Effector memory CD8-positive, alpha-beta T cell (primary cell): ENCODE measurements around the gene FURIN.
"Not testable (repeated sequence)": the region's sequence is repeated elsewhere in the genome, so short reads cannot be mapped to it uniquely, and the experiment has no call there.

ENCODE experiments used
- ATAC-seq: fragments of 150-1000 bp; cut with Tn5 transposase; replicated peaks from 2 replicates; pipeline ENCODE4 v1.10.0; 2021; ENCODE audit warnings: mild to moderate bottlenecking, moderate library complexity
- DNase-seq, 3 experiments: peaks; one replicate each; pipeline ENCODE4 v3.0.0; 2021
- H3K27ac Mint-ChIP-seq, 2 donors: one replicate each; pipeline ENCODE4 v1.8.0; 2022; ENCODE audit warnings: mild to moderate bottlenecking in 2 of 2, mixed read lengths in 2 of 2, moderate library complexity in 2 of 2
- H3K27me3 Mint-ChIP-seq, 2 donors: one replicate each; pipeline ENCODE4 v1.8.0; 2022; ENCODE audit warnings: mixed read lengths in 2 of 2
- H3K36me3 Mint-ChIP-seq: one replicate; pipeline ENCODE4 v1.8.0; 2022; ENCODE audit warnings: mild to moderate bottlenecking, moderate library complexity, mixed read lengths; ENCODE audit not compliant: insufficient read depth
- H3K4me1 Mint-ChIP-seq, 2 donors: one replicate each; pipeline ENCODE4 v1.8.0; 2022; ENCODE audit warnings: low read depth in 2 of 2, mixed read lengths in 2 of 2
- H3K4me3 Mint-ChIP-seq, 2 donors: one replicate each; pipeline ENCODE4 v1.8.0; 2022; ENCODE audit warnings: mild to moderate bottlenecking in 2 of 2, mixed read lengths in 2 of 2, moderate library complexity in 2 of 2
- H3K9me3 Mint-ChIP-seq, 2 donors: one replicate each; pipeline ENCODE4 v1.8.0; 2022; ENCODE audit warnings: mixed read lengths in 2 of 2
- total RNA-seq, 9 experiments: gene quantifications; one replicate each; lab custom pipeline; 2026; lab: John Stamatoyannopoulos, UW

Gene FURIN
- 81.1 to 591 (median 222) reads per million in 9 experiments for total RNA-seq

- ATAC-seq (no peak), DNase-seq (no peak)
- H3K27me3 Mint-ChIP-seq: no peaks in the 10 kb centered on the region
- peak within 1 kb of the TSS; percentile 47 to 87 for H3K27ac Mint-ChIP-seq
- H3K36me3 Mint-ChIP-seq: peaks cover 27% of the 10 kb centered on the region
- no peak within 1 kb of the TSS for H3K4me3 Mint-ChIP-seq
- H3K9me3 Mint-ChIP-seq: no peaks in the 10 kb centered on the region
- peaks cover 26 to 28% of the 10 kb centered on the region in 2 donors for H3K4me1 Mint-ChIP-seq
Observed at GRCh38 chr15:90868261-90868689, at the start of gene FURIN. FURIN (plus strand) TSS chr15:90868588; CDS start chr15:90875741, 7,153 bp downstream.

GRCh38 chr15:90819390-90819789 lies 49.0 kb upstream of the FURIN start:
- Mint-ChIP-seq H3K4me3 (no peak overlapping the region), H3K9me3 (no peaks in the 10 kb centered on the region), H3K4me1 (peaks cover 10 to 30% of the 10 kb centered on the region in 2 donors), H3K27ac (peak overlapping the region; percentile 13 to 29), H3K36me3 (peaks cover 3% of the 10 kb centered on the region), H3K27me3 (no peaks in the 10 kb centered on the region)
- no peak for DNase-seq
- ATAC-seq: no peak

GRCh38 chr15:90819850-90820249 lies 48.5 kb upstream of the FURIN start:
- H3K27me3 Mint-ChIP-seq: no peaks in the 10 kb centered on the region
- H3K36me3 Mint-ChIP-seq: peaks cover 3% of the 10 kb centered on the region
- peaks cover 10 to 26% of the 10 kb centered on the region in 2 donors for H3K4me1 Mint-ChIP-seq
- H3K4me3 Mint-ChIP-seq: no peak overlapping the region
- H3K9me3 Mint-ChIP-seq: no peaks in the 10 kb centered on the region
- ATAC-seq (no peak), DNase-seq (no peak)
- peak overlapping the region; percentile 13 to 29 for H3K27ac Mint-ChIP-seq

- Mint-ChIP-seq H3K36me3 (peaks cover 3% of the 10 kb centered on the region), H3K9me3 (no peaks in the 10 kb centered on the region), H3K4me1 (peaks cover 4 to 24% of the 10 kb centered on the region in 2 donors), H3K27ac (peak overlapping the region in 1 of 2 donors; percentile 29), H3K27me3 (no peaks in the 10 kb centered on the region), H3K4me3 (no peak overlapping the region)
- no peak for DNase-seq
- ATAC-seq: no peak
Observed at GRCh38 chr15:90820481-90820880, 47.9 kb upstream of the FURIN start.

GRCh38 chr15:90822204-90822955 lies 46.0 kb upstream of the FURIN start:
- ATAC-seq (no peak), DNase-seq (no peak)
- Mint-ChIP-seq H3K27ac (no peak overlapping the region), H3K36me3 (no peaks in the 10 kb centered on the region), H3K4me1 (peaks cover 0 to 11% of the 10 kb centered on the region in 2 donors), H3K27me3 (no peaks in the 10 kb centered on the region), H3K9me3 (no peaks in the 10 kb centered on the region), H3K4me3 (no peak overlapping the region)

GRCh38 chr15:90823455-90823974 lies 44.9 kb upstream of the FURIN start:
- H3K4me1 Mint-ChIP-seq: peaks cover 0 to 6% of the 10 kb centered on the region in 2 donors
- no peak for DNase-seq
- H3K27me3 Mint-ChIP-seq: no peaks in the 10 kb centered on the region
- no peaks in the 10 kb centered on the region for H3K36me3 Mint-ChIP-seq
- no peak overlapping the region for H3K27ac Mint-ChIP-seq
- H3K9me3 Mint-ChIP-seq: no peaks in the 10 kb centered on the region
- ATAC-seq: no peak
- no peak overlapping the region for H3K4me3 Mint-ChIP-seq

- not testable (repeated sequence) for ATAC-seq, H3K36me3 Mint-ChIP-seq, H3K27ac Mint-ChIP-seq, H3K27me3 Mint-ChIP-seq, DNase-seq, H3K4me3 Mint-ChIP-seq, H3K9me3 Mint-ChIP-seq
- H3K4me1 Mint-ChIP-seq: peaks cover 0 to 14% of the 10 kb centered on the region in 2 donors
Observed at GRCh38 chr15:90825115-90825899, 43.1 kb upstream of the FURIN start.

- H3K4me3 Mint-ChIP-seq, H3K9me3 Mint-ChIP-seq, H3K36me3 Mint-ChIP-seq, H3K27me3 Mint-ChIP-seq, DNase-seq, H3K27ac Mint-ChIP-seq, ATAC-seq: not testable (repeated sequence)
- H3K4me1 Mint-ChIP-seq: peaks cover 0 to 14% of the 10 kb centered on the region in 2 donors
Observed at GRCh38 chr15:90826206-90826885, 42.0 kb upstream of the FURIN start.

GRCh38 chr15:90826886-90827435 lies 41.4 kb upstream of the FURIN start:
- ATAC-seq: no peak
- no peak overlapping the region for H3K27ac Mint-ChIP-seq

GRCh38 chr15:90828111-90828510 lies 40.3 kb upstream of the FURIN start:
- Mint-ChIP-seq H3K36me3 (peaks cover 5% of the 10 kb centered on the region), H3K27me3 (peaks cover 0 to 8% of the 10 kb centered on the region in 2 donors), H3K9me3 (no peaks in the 10 kb centered on the region), H3K27ac (no peak overlapping the region), H3K4me1 (peaks cover 0 to 14% of the 10 kb centered on the region in 2 donors), H3K4me3 (no peak overlapping the region)
- DNase-seq: no peak
- ATAC-seq: no peak

More at GRCh38 chr15:90826886-90827435, 41.4 kb upstream of the FURIN start:
- Mint-ChIP-seq H3K36me3 (peaks cover 5% of the 10 kb centered on the region), H3K27me3 (peaks cover 0 to 8% of the 10 kb centered on the region in 2 donors), H3K9me3 (no peaks in the 10 kb centered on the region), H3K4me1 (peaks cover 0 to 14% of the 10 kb centered on the region in 2 donors), H3K4me3 (no peak overlapping the region)
- DNase-seq: no peak

GRCh38 chr15:90829126-90829525 lies 39.3 kb upstream of the FURIN start:
- H3K9me3 Mint-ChIP-seq: no peaks in the 10 kb centered on the region
- H3K27ac Mint-ChIP-seq: peak overlapping the region; percentile 8 to 90
- no peak for ATAC-seq
- no peak overlapping the region for H3K4me3 Mint-ChIP-seq
- peaks cover 0 to 8% of the 10 kb centered on the region in 2 donors for H3K27me3 Mint-ChIP-seq
- H3K36me3 Mint-ChIP-seq: peaks cover 5% of the 10 kb centered on the region
- no peak for DNase-seq
- peaks cover 0 to 14% of the 10 kb centered on the region in 2 donors for H3K4me1 Mint-ChIP-seq

GRCh38 chr15:90829942-90830440 lies 38.4 kb upstream of the FURIN start:
- ATAC-seq: peak; percentile 88
- Mint-ChIP-seq H3K4me3 (peak overlapping the region; percentile 23 to 82), H3K4me1 (peaks cover 0 to 13% of the 10 kb centered on the region in 2 donors), H3K9me3 (no peaks in the 10 kb centered on the region), H3K36me3 (peaks cover 5% of the 10 kb centered on the region), H3K27me3 (peaks cover 0 to 8% of the 10 kb centered on the region in 2 donors), H3K27ac (peak overlapping the region; percentile 8 to 90)
- peak in 2 of 3 experiments; percentile 37 to 38 for DNase-seq
